Naive B cell (primary cell): Measurements from ENCODE around the gene COX8A. TPM values are rescaled to one million over a fixed set of nuclear protein-coding genes. Genes with fewer than 3 reads are reported as not detected.

Experiments used
- ATAC-seq, 2 donors: fragments of 150-1000 bp; cut with Tn5 transposase; 2 replicates each; pipeline ENCODE4 v1.10.0; 2021; ENCODE audit warnings: low read depth in 2 of 2, mild to moderate bottlenecking in 2 of 2, moderate library complexity in 2 of 2
- DNase-seq: peaks from one replicate; pipeline ENCODE4 v3.0.0; 2022
- H3K27ac Mint-ChIP-seq, 6 donors: one replicate each; pipeline ENCODE4 v1.8.0; 2020 to 2022; ENCODE audit warnings: mild to moderate bottlenecking in 6 of 6, mixed read lengths in 6 of 6, moderate library complexity in 5 of 6, inconsistent platforms in 2 of 6
- H3K27me3 Mint-ChIP-seq, 3 donors: one replicate each; pipeline ENCODE4 v1.8.0; 2021 to 2022; ENCODE audit warnings: mixed read lengths in 3 of 3, mild to moderate bottlenecking in 1 of 3
- H3K36me3 Mint-ChIP-seq, 2 donors: one replicate each; pipeline ENCODE4 v1.8.0; 2020 to 2022; ENCODE audit warnings: mixed read lengths in 2 of 2, inconsistent platforms in 1 of 2, mild to moderate bottlenecking in 1 of 2
- H3K4me1 Mint-ChIP-seq, 3 donors: one replicate each; pipeline ENCODE4 v1.8.0; 2020 to 2022; ENCODE audit warnings: mixed read lengths in 3 of 3, inconsistent platforms in 1 of 3, mild to moderate bottlenecking in 1 of 3, moderate library complexity in 1 of 3
- H3K4me3 Mint-ChIP-seq, 8 donors: one replicate each; pipeline ENCODE4 v1.8.0; 2020 to 2022; ENCODE audit warnings: mild to moderate bottlenecking in 8 of 8, mixed read lengths in 8 of 8, moderate library complexity in 8 of 8, inconsistent platforms in 2 of 8
- H3K9me3 Mint-ChIP-seq, 7 donors: one replicate each; pipeline ENCODE4 v1.8.0; 2020 to 2022; ENCODE audit warnings: mixed read lengths in 7 of 7, mild to moderate bottlenecking in 5 of 7, inconsistent platforms in 2 of 7, moderate library complexity in 1 of 7
- polyA plus RNA-seq, 6 donors: library from polyadenylated mRNA; unstranded; fragments of 300-500 nt; fragmentation: Illumina TruSeq; gene quantifications; one replicate each; pipeline ENCODE4 v1.2.3, GENCODE V29; 2021; ENCODE audit warnings: low read depth in 6 of 6

COX8A gene
- polyA plus RNA-seq, 6 donors from 2014 or later: 244 to 345 (median 285) TPM

- Mint-ChIP-seq H3K9me3 (no peaks in the 10 kb centered on the region), H3K4me3 (peak within 1 kb of the TSS; percentile 95 to 99 (median 99)), H3K4me1 (peaks cover 34 to 50% (median 40%) of the 10 kb centered on the region in 3 donors), H3K36me3 (peaks cover 7 to 8% of the 10 kb centered on the region in 2 donors), H3K27me3 (no peaks in the 10 kb centered on the region), H3K27ac (peak within 1 kb of the TSS; percentile 98 to 99 (median 98))
- ATAC-seq (peak; percentile 82 to 87), DNase-seq (peak; percentile 77)
These were observed 11.9 kb downstream of the COX8A start, which contains the start of gene OTUB1 for GRCh38 chr11:63986156-63986931. Gene OTUB1, plus strand, starts transcription at chr11:63986438. Its CDS starts 19 bp downstream, at chr11:63986457.

GRCh38 chr11:63986932-63987513 lies 12.6 kb downstream of the COX8A start:
- H3K4me1 Mint-ChIP-seq: peaks cover 36 to 57% (median 38%) of the 10 kb centered on the region in 3 donors
- H3K36me3 Mint-ChIP-seq: peaks cover 8 to 13% of the 10 kb centered on the region in 2 donors
- DNase-seq (no peak), ATAC-seq (no peak)
- no peaks in the 10 kb centered on the region for H3K27me3 Mint-ChIP-seq
- H3K27ac Mint-ChIP-seq: peak overlapping the region in 2 of 6 donors; percentile 37 to 90
- no peaks in the 10 kb centered on the region for H3K9me3 Mint-ChIP-seq
- H3K4me3 Mint-ChIP-seq: peak overlapping the region; percentile 66 to 99 (median 85)

- no peaks in the 10 kb centered on the region for H3K9me3 Mint-ChIP-seq
- peaks cover 23 to 52% (median 26%) of the 10 kb centered on the region in 3 donors for H3K4me1 Mint-ChIP-seq
- no peak overlapping the region for H3K4me3 Mint-ChIP-seq
- no peaks in the 10 kb centered on the region for H3K27me3 Mint-ChIP-seq
- ATAC-seq (no peak), DNase-seq (no peak)
- peaks cover 12 to 18% of the 10 kb centered on the region in 2 donors for H3K36me3 Mint-ChIP-seq
- peak overlapping the region in 1 of 6 donors; percentile 74 for H3K27ac Mint-ChIP-seq
These were observed 17.1 kb downstream of the COX8A start for GRCh38 chr11:63991558-63991957.

GRCh38 chr11:63993100-63993499 lies 18.7 kb downstream of the COX8A start:
- DNase-seq (no peak), ATAC-seq (no peak)
- Mint-ChIP-seq H3K27ac (peak overlapping the region in 1 of 6 donors; percentile 96), H3K27me3 (peaks cover 0 to 1% (median 0%) of the 10 kb centered on the region in 3 donors), H3K9me3 (no peaks in the 10 kb centered on the region), H3K4me3 (no peak overlapping the region), H3K36me3 (peaks cover 18 to 30% of the 10 kb centered on the region in 2 donors), H3K4me1 (peaks cover 16 to 42% (median 27%) of the 10 kb centered on the region in 3 donors)

GRCh38 chr11:63993993-63994392 lies 19.6 kb downstream of the COX8A start:
- ATAC-seq: no peak
- H3K36me3 Mint-ChIP-seq: peaks cover 18 to 34% of the 10 kb centered on the region in 2 donors
- H3K4me3 Mint-ChIP-seq: no peak overlapping the region
- H3K4me1 Mint-ChIP-seq: peaks cover 12 to 42% (median 25%) of the 10 kb centered on the region in 3 donors
- no peaks in the 10 kb centered on the region for H3K9me3 Mint-ChIP-seq
- DNase-seq: no peak
- H3K27ac Mint-ChIP-seq: peak overlapping the region in 1 of 6 donors; percentile 47
- H3K27me3 Mint-ChIP-seq: peaks cover 0 to 5% (median 0%) of the 10 kb centered on the region in 3 donors

GRCh38 chr11:63996512-63996911 lies 22.1 kb downstream of the COX8A start:
- ATAC-seq (no peak), DNase-seq (no peak)
- Mint-ChIP-seq H3K27me3 (peaks cover 0 to 6% (median 0%) of the 10 kb centered on the region in 3 donors), H3K4me3 (no peak overlapping the region), H3K9me3 (no peaks in the 10 kb centered on the region), H3K36me3 (peaks cover 10 to 31% of the 10 kb centered on the region in 2 donors), H3K4me1 (peaks cover 9 to 38% (median 24%) of the 10 kb centered on the region in 3 donors), H3K27ac (peak overlapping the region in 1 of 6 donors; percentile 41)

- H3K4me1 Mint-ChIP-seq: peaks cover 10 to 31% (median 26%) of the 10 kb centered on the region in 3 donors
- H3K4me3 Mint-ChIP-seq: peak overlapping the region in 2 of 8 donors; percentile 16 to 66
- H3K27ac Mint-ChIP-seq: peak overlapping the region in 2 of 6 donors; percentile 14 to 46
- no peaks in the 10 kb centered on the region for H3K9me3 Mint-ChIP-seq
- peaks cover 0 to 9% (median 4%) of the 10 kb centered on the region in 3 donors for H3K27me3 Mint-ChIP-seq
- H3K36me3 Mint-ChIP-seq: peaks cover 10 to 27% of the 10 kb centered on the region in 2 donors
- ATAC-seq: no peak
- no peak for DNase-seq
These were observed 22.8 kb downstream of the COX8A start for GRCh38 chr11:63997104-63997700.

- H3K9me3 Mint-ChIP-seq: no peaks in the 10 kb centered on the region
- peaks cover 10 to 27% of the 10 kb centered on the region in 2 donors for H3K36me3 Mint-ChIP-seq
- H3K4me1 Mint-ChIP-seq: peaks cover 10 to 27% (median 25%) of the 10 kb centered on the region in 3 donors
- DNase-seq (no peak), ATAC-seq (no peak)
- peak overlapping the region in 5 of 8 donors; percentile 15 to 74 (median 38) for H3K4me3 Mint-ChIP-seq
- H3K27me3 Mint-ChIP-seq: peaks cover 0 to 10% (median 4%) of the 10 kb centered on the region in 3 donors
- H3K27ac Mint-ChIP-seq: peak overlapping the region in 2 of 6 donors; percentile 24 to 46
These were observed 23.4 kb downstream of the COX8A start for GRCh38 chr11:63997801-63998337.

GRCh38 chr11:63998558-63999348 lies 24.3 kb downstream of the COX8A start:
- ATAC-seq: peak; percentile 13 to 19
- peaks cover 6 to 27% of the 10 kb centered on the region in 2 donors for H3K36me3 Mint-ChIP-seq
- H3K4me3 Mint-ChIP-seq: peak overlapping the region in 7 of 8 donors; percentile 42 to 74 (median 56)
- H3K4me1 Mint-ChIP-seq: peaks cover 5 to 22% (median 19%) of the 10 kb centered on the region in 3 donors
- H3K27me3 Mint-ChIP-seq: peaks cover 0 to 16% (median 4%) of the 10 kb centered on the region in 3 donors
- peak overlapping the region in 2 of 6 donors; percentile 46 to 59 for H3K27ac Mint-ChIP-seq
- no peak for DNase-seq
- no peaks in the 10 kb centered on the region for H3K9me3 Mint-ChIP-seq

GRCh38 chr11:63999349-64000025 lies 25.1 kb downstream of the COX8A start:
- Mint-ChIP-seq H3K36me3 (peaks cover 6 to 23% of the 10 kb centered on the region in 2 donors), H3K4me3 (peak overlapping the region in 7 of 8 donors; percentile 15 to 84 (median 68)), H3K27me3 (peaks cover 0 to 16% (median 4%) of the 10 kb centered on the region in 3 donors), H3K27ac (peak overlapping the region in 1 of 6 donors; percentile 85), H3K9me3 (no peaks in the 10 kb centered on the region), H3K4me1 (peaks cover 5 to 19% (median 17%) of the 10 kb centered on the region in 3 donors)
- ATAC-seq: peak; percentile 57 to 58
- peak; percentile 35 for DNase-seq

GRCh38 chr11:64000026-64000739 lies 25.8 kb downstream of the COX8A start:
- ATAC-seq: peak; percentile 76
- peak overlapping the region in 1 of 6 donors; percentile 85 for H3K27ac Mint-ChIP-seq
- H3K9me3 Mint-ChIP-seq: no peaks in the 10 kb centered on the region

More at GRCh38 chr11:64000026-64000739, 25.8 kb downstream of the COX8A start:
- Mint-ChIP-seq H3K36me3 (peaks cover 6 to 16% of the 10 kb centered on the region in 2 donors), H3K27me3 (peaks cover 0 to 16% (median 4%) of the 10 kb centered on the region in 3 donors), H3K4me1 (peaks cover 5 to 18% (median 17%) of the 10 kb centered on the region in 3 donors), H3K4me3 (peak overlapping the region in 7 of 8 donors; percentile 15 to 84 (median 68))
- peak; percentile 72 for DNase-seq
